ENCODE measurements around the gene CSN3. TPM values are rescaled to one million over a fixed set of nuclear protein-coding genes. Genes with fewer than 3 reads are reported as not detected.

Gene CSN3
- total and polyA plus RNA-seq, 10 of the 15 experiments (the other 5 are each of a cell fraction or from before 2014, with no cell fraction given): not detected

DNA sequence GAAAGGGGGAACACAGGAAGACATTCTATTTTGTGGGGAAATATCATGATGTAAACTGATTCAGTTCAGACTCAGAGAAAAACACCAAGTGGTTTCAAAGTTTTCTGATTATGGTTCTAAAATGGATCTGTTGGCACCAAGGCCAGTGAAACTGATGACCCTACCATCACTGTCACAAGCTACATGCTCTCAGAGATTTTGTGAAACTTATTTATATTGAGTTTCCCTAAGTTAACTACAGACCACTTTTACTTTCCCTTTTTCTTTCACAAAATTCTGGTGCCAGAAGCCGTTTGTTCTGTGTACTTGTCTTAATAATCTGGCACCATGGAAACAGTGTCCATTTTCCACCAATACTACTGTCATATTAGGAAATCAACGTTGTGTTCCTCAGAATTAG, 48.9 kb downstream of the CSN3 start:
- ATAC-seq: peak; percentile 53; the same call in 2 of the 3 replicates

DNA sequence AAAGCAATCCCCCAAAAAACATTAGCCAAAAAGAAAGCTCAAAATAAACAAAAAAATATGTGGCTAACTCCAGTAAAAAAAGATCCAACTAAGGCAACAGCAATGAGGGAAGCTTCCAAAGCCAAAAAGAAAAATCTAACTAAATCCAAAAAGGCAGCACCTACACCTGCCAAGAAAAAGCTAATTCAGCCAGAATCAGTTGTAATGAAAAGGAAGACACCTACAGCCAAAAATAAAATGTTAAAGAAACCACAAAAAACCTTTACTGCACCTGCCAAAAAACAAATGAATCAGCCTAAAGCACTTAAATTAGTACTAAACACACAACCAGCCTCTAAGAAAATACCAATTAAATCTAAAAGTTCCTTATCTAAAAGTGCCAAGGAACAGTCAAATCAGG, 55.2 kb downstream of the CSN3 start:
- RAD21 ChIA-PET (ENCODE audit: unreplicated experiment): no interaction called here
- intact Hi-C loops (cut with micrococcal nuclease; ENCODE audit: unreplicated experiment): no loop called here
- no peak for TF ChIP-seq RUNX3 (IDR thresholded peaks at IDR 0.05; ENCODE audit: low read length)
- TF ChIP-seq, protein P1, sequence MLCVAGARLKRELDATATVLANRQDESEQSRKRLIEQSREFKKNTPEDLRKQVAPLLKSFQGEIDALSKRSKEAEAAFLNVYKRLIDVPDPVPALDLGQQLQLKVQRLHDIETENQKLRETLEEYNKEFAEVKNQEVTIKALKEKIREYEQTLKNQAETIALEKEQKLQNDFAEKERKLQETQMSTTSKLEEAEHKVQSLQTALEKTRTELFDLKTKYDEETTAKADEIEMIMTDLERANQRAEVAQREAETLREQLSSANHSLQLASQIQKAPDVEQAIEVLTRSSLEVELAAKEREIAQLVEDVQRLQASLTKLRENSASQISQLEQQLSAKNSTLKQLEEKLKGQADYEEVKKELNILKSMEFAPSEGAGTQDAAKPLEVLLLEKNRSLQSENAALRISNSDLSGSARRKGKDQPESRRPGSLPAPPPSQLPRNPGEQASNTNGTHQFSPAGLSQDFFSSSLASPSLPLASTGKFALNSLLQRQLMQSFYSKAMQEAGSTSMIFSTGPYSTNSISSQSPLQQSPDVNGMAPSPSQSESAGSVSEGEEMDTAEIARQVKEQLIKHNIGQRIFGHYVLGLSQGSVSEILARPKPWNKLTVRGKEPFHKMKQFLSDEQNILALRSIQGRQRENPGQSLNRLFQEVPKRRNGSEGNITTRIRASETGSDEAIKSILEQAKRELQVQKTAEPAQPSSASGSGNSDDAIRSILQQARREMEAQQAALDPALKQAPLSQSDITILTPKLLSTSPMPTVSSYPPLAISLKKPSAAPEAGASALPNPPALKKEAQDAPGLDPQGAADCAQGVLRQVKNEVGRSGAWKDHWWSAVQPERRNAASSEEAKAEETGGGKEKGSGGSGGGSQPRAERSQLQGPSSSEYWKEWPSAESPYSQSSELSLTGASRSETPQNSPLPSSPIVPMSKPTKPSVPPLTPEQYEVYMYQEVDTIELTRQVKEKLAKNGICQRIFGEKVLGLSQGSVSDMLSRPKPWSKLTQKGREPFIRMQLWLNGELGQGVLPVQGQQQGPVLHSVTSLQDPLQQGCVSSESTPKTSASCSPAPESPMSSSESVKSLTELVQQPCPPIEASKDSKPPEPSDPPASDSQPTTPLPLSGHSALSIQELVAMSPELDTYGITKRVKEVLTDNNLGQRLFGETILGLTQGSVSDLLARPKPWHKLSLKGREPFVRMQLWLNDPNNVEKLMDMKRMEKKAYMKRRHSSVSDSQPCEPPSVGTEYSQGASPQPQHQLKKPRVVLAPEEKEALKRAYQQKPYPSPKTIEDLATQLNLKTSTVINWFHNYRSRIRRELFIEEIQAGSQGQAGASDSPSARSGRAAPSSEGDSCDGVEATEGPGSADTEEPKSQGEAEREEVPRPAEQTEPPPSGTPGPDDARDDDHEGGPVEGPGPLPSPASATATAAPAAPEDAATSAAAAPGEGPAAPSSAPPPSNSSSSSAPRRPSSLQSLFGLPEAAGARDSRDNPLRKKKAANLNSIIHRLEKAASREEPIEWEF (IDR thresholded peaks at IDR 0.05; ENCODE audit: insufficient replicate concordance, low read depth, low read length): no peak
- TF ChIP-seq, protein P2, sequence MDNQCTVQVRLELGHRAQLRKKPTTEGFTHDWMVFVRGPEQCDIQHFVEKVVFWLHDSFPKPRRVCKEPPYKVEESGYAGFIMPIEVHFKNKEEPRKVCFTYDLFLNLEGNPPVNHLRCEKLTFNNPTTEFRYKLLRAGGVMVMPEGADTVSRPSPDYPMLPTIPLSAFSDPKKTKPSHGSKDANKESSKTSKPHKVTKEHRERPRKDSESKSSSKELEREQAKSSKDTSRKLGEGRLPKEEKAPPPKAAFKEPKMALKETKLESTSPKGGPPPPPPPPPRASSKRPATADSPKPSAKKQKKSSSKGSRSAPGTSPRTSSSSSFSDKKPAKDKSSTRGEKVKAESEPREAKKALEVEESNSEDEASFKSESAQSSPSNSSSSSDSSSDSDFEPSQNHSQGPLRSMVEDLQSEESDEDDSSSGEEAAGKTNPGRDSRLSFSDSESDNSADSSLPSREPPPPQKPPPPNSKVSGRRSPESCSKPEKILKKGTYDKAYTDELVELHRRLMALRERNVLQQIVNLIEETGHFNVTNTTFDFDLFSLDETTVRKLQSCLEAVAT (IDR thresholded peaks at IDR 0.05): no peak
- SMC1A ChIA-PET (ENCODE audit: uncharacterized antibody, unreplicated experiment): interaction anchor here (0.7 to 1.1 kb wide), 2 partner anchors 10 to 42 kb away, joined by 3 to 4 read pairs; no protein-coding TSS in a partner anchor
- Histone ChIP-seq H3K9ac (ENCODE audit: control insufficient read depth, insufficient read depth, low read length) (no peak overlapping the region), H3K36me3 (ENCODE audit: control insufficient read depth in 2 of 2, insufficient read depth in 2 of 2, low read length in 1 of 2) (no peaks in the 10 kb centered on the region), H3K4me2 (ENCODE audit: control insufficient read depth, insufficient read depth) (no peak overlapping the region), H3K27ac (ENCODE audit: control insufficient read depth, insufficient read depth) (no peak overlapping the region), H3K27me3 (replicated peaks in 1 of 2; ENCODE audit: control insufficient read depth in 2 of 2, insufficient read depth in 2 of 2, low read length in 1 of 2) (no peaks in the 10 kb centered on the region), H3K79me2 (ENCODE audit: control insufficient read depth, insufficient read depth, low read length) (no peaks in the 10 kb centered on the region), H4K20me1 (ENCODE audit: control insufficient read depth, insufficient read depth) (no peaks in the 10 kb centered on the region), H3K4me3 (no peak overlapping the region), H2AFZ (ENCODE audit: control insufficient read depth, low read depth, low read length) (no peak overlapping the region), H3K4me1 (ENCODE audit: control insufficient read depth, insufficient read depth, low read length) (no peaks in the 10 kb centered on the region), H3K9me3 (replicated peaks; ENCODE audit: control insufficient read depth, insufficient read depth, low read length) (no peaks in the 10 kb centered on the region)
- in situ Hi-C loops (cut with MboI): no loop called here
- POLR2A ChIA-PET: no interaction called here
- DNase-seq (ENCODE audit: low read depth, low spot score) (no peak), FAIRE-seq (no peak), ATAC-seq (no peak)
- CTCF ChIA-PET: interaction anchor here (0.7 to 1.2 kb wide), 3 partner anchors 19 to 362 kb away, joined by 3 to 4 read pairs (median 3); no protein-coding TSS in a partner anchor
- BruUV-seq (replicated peaks): no TSS peak

More for the DNA sequence above, 48.9 kb downstream of the CSN3 start:
- Histone ChIP-seq H3K79me2 (ENCODE audit: control insufficient read depth, insufficient read depth, low read length) (no peaks in the 10 kb centered on the region), H3K27ac (ENCODE audit: control insufficient read depth, insufficient read depth) (no peak overlapping the region), H3K36me3 (ENCODE audit: control insufficient read depth in 2 of 2, insufficient read depth in 2 of 2, low read length in 1 of 2) (no peaks in the 10 kb centered on the region), H3K4me2 (ENCODE audit: control insufficient read depth, insufficient read depth) (no peak overlapping the region), H2AFZ (ENCODE audit: control insufficient read depth, low read depth, low read length) (no peak overlapping the region), H4K20me1 (ENCODE audit: control insufficient read depth, insufficient read depth) (no peaks in the 10 kb centered on the region), H3K4me1 (ENCODE audit: control insufficient read depth, insufficient read depth, low read length) (no peaks in the 10 kb centered on the region), H3K27me3 (replicated peaks in 1 of 2; ENCODE audit: control insufficient read depth in 2 of 2, insufficient read depth in 2 of 2, low read length in 1 of 2) (no peaks in the 10 kb centered on the region), H3K4me3 (no peak overlapping the region), H3K9ac (ENCODE audit: control insufficient read depth, insufficient read depth, low read length) (no peak overlapping the region), H3K9me3 (replicated peaks; ENCODE audit: control insufficient read depth, insufficient read depth, low read length) (no peaks in the 10 kb centered on the region)
- SMC1A ChIA-PET (ENCODE audit: uncharacterized antibody, unreplicated experiment): no interaction called here
- FAIRE-seq (no peak), DNase-seq (ENCODE audit: low read depth, low spot score) (no peak)
- CTCF ChIA-PET: no interaction called here
- 4% methylated on average over 2 of the region's 2 CpGs for WGBS (ENCODE audit: insufficient coverage, insufficient replicate concordance, low lambda C conversion rate, missing lambda C conversion rate)
- RAD21 ChIA-PET (ENCODE audit: unreplicated experiment): no interaction called here
- POLR2A ChIA-PET: no interaction called here
- intact Hi-C loops (cut with micrococcal nuclease; ENCODE audit: unreplicated experiment) (no loop called here), in situ Hi-C loops (cut with MboI) (no loop called here)
- no peak for TF ChIP-seq KDM1A (IDR thresholded peaks at IDR 0.05; ENCODE audit: borderline replicate concordance)
- TF ChIP-seq MTA3 (IDR thresholded peaks at IDR 0.05; ENCODE audit: borderline replicate concordance, low read length): no peak
- TF ChIP-seq, protein P3, sequence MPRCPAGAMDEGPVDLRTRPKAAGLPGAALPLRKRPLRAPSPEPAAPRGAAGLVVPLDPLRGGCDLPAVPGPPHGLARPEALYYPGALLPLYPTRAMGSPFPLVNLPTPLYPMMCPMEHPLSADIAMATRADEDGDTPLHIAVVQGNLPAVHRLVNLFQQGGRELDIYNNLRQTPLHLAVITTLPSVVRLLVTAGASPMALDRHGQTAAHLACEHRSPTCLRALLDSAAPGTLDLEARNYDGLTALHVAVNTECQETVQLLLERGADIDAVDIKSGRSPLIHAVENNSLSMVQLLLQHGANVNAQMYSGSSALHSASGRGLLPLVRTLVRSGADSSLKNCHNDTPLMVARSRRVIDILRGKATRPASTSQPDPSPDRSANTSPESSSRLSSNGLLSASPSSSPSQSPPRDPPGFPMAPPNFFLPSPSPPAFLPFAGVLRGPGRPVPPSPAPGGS (IDR thresholded peaks at IDR 0.05; ENCODE audit: borderline replicate concordance, insufficient read depth, low read depth, low read length, poor library complexity, severe bottlenecking): no peak
- no peak for TF ChIP-seq BRCA1 (IDR thresholded peaks at IDR 0.05; ENCODE audit: low read depth, low read length)
- TF ChIP-seq BHLHE40 (IDR thresholded peaks at IDR 0.05; ENCODE audit: borderline replicate concordance in 1 of 2, low read depth in 2 of 2, low read length in 1 of 2): no peak
- TF ChIP-seq EP300 (IDR thresholded peaks at IDR 0.05; ENCODE audit: borderline replicate concordance in 1 of 2, control insufficient read depth in 1 of 2, low read depth in 2 of 2, low read length in 2 of 2): no peak
- BruUV-seq (replicated peaks): no TSS peak

Measured in GM12878 (cell line).